ENCODE measurements around the gene CCDC136. TPM values are rescaled to one million over a fixed set of nuclear protein-coding genes. Genes with fewer than 3 reads are reported as not detected.

CCDC136 gene
- polyA plus RNA-seq, 1 of the 3 experiments (the other 2 are of a cell fraction), result 48.4 TPM

DNA sequence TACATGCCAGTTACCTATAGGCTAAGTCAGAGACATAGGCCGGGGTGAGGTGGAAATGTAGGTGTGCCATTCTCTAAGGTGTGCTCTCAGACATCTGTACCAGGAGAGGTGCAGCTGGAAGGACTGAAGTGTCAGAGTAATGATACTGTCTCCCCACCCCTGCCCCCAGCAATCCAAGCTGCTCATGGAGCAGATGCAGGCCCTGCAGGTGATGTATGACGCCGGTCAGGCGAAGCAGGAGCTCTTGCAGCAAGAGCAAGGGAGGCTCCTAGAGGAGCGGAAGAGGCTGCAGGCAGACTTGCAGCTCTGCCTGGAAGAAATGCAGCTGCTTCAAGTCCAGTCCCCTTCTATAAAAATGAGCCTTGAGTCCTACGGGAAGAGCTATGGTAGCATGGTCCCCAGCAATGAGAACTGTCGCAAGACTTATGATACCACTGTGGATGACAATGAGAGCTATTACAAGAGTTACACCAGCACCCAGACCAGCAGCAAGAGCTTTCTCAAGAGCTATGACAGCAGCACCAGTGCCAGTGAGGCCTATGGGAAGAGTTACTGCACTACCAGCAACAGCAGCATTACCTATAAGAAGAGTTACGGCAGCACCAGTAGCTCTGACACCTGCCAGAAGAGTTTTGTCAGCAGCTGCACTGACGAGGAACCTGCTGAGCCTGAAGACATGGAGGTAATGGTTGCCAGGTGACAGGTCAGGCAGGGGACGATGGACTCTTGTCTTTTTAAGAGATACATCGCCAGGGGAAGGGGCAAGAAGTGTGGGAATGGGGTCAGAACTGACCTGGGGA is 20.1 kb downstream of the CCDC136 start:
- Histone ChIP-seq H3K36me3 (replicated peaks in 1 of 2; ENCODE audit: control insufficient read depth in 1 of 2, insufficient read depth in 2 of 2, low read length in 1 of 2) (peaks cover 18 to 24% of the 10 kb centered on the region in 2 experiments), H3K27ac (ENCODE audit: low read depth in 2 of 2, low read length in 1 of 2) (no peak overlapping the region), H2AFZ (ENCODE audit: low read depth) (no peak overlapping the region), H3K4me2 (no peak overlapping the region), H3K79me2 (ENCODE audit: insufficient read depth) (no peaks in the 10 kb centered on the region), H3K9me3 (no peaks in the 10 kb centered on the region), H3K4me3 (ENCODE audit: low read depth in 2 of 2, low read length in 1 of 2) (no peak overlapping the region), H3K4me1 (ENCODE audit: control insufficient read depth in 1 of 2, insufficient read depth in 2 of 2, low read depth in 1 of 2, low read length in 1 of 2) (peaks cover 7 to 13% of the 10 kb centered on the region in 2 experiments; a peak in 2 of 4 replicates), H3F3A (replicated peaks; ENCODE audit: insufficient read depth) (no peaks in the 10 kb centered on the region), H3K27me3 (ENCODE audit: insufficient read depth) (no peaks in the 10 kb centered on the region), H4K20me1 (ENCODE audit: insufficient read depth) (no peaks in the 10 kb centered on the region), H3K9me2 (no peaks in the 10 kb centered on the region), H3K9ac (no peak overlapping the region)
- ChIA-PET CTCF (interaction anchor here (0.7 to 1.5 kb wide), 3 partner anchors 10 to 52 kb away, joined by 3 read pairs; no protein-coding TSS in a partner anchor), POLR2A (interaction anchor here (1.0 to 1.4 kb wide), 5 partner anchors 8 to 15 kb away, joined by 3 to 5 read pairs (median 3); no protein-coding TSS in a partner anchor)
- DNase-seq, result no peak
- TF ChIP-seq NRF1 (IDR thresholded peaks at IDR 0.05; ENCODE audit: low read depth, low read length) (no peak), CHD2 (IDR thresholded peaks at IDR 0.05; ENCODE audit: low read length, partially characterized antibody) (no peak), RCOR1 (IDR thresholded peaks at IDR 0.05; ENCODE audit: low read length) (no peak), YY1 (IDR thresholded peaks at IDR 0.05; ENCODE audit: low read depth) (no peak), FOSL2 (IDR thresholded peaks at IDR 0.05; ENCODE audit: borderline replicate concordance, low read depth) (no peak), SMC3 (IDR thresholded peaks at IDR 0.05; ENCODE audit: low read depth, low read length) (no peak), EZH2phosphoT487 (IDR thresholded peaks at IDR 0.05; ENCODE audit: borderline replicate concordance, low read depth) (no peak), ELF1 (IDR thresholded peaks at IDR 0.05) (no peak), FOXJ3 (CRISPR knock-in tag; IDR thresholded peaks at IDR 0.05) (no peak), JUND (IDR thresholded peaks at IDR 0.05) (no peak), SIN3A (IDR thresholded peaks at IDR 0.05; ENCODE audit: borderline replicate concordance, low read depth, low read length) (no peak), TAF1 (IDR thresholded peaks at IDR 0.05; ENCODE audit: borderline replicate concordance, low read depth, low read length) (no peak), GABPA (IDR thresholded peaks at IDR 0.05; ENCODE audit: low read depth) (no peak), TCF12 (IDR thresholded peaks at IDR 0.05) (no peak), FOXM1 (IDR thresholded peaks at IDR 0.05; ENCODE audit: low read depth) (no peak)
- TF ChIP-seq, protein P1, sequence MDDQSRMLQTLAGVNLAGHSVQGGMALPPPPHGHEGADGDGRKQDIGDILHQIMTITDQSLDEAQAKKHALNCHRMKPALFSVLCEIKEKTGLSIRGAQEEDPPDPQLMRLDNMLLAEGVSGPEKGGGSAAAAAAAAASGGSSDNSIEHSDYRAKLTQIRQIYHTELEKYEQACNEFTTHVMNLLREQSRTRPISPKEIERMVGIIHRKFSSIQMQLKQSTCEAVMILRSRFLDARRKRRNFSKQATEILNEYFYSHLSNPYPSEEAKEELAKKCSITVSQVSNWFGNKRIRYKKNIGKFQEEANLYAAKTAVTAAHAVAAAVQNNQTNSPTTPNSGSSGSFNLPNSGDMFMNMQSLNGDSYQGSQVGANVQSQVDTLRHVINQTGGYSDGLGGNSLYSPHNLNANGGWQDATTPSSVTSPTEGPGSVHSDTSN (IDR thresholded peaks at IDR 0.05), result no peak
- TF ChIP-seq, protein P2, sequence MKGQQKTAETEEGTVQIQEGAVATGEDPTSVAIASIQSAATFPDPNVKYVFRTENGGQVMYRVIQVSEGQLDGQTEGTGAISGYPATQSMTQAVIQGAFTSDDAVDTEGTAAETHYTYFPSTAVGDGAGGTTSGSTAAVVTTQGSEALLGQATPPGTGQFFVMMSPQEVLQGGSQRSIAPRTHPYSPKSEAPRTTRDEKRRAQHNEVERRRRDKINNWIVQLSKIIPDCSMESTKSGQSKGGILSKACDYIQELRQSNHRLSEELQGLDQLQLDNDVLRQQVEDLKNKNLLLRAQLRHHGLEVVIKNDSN (IDR thresholded peaks at IDR 0.05; ENCODE audit: borderline replicate concordance, low read depth), result no peak
- TF ChIP-seq, protein P3, sequence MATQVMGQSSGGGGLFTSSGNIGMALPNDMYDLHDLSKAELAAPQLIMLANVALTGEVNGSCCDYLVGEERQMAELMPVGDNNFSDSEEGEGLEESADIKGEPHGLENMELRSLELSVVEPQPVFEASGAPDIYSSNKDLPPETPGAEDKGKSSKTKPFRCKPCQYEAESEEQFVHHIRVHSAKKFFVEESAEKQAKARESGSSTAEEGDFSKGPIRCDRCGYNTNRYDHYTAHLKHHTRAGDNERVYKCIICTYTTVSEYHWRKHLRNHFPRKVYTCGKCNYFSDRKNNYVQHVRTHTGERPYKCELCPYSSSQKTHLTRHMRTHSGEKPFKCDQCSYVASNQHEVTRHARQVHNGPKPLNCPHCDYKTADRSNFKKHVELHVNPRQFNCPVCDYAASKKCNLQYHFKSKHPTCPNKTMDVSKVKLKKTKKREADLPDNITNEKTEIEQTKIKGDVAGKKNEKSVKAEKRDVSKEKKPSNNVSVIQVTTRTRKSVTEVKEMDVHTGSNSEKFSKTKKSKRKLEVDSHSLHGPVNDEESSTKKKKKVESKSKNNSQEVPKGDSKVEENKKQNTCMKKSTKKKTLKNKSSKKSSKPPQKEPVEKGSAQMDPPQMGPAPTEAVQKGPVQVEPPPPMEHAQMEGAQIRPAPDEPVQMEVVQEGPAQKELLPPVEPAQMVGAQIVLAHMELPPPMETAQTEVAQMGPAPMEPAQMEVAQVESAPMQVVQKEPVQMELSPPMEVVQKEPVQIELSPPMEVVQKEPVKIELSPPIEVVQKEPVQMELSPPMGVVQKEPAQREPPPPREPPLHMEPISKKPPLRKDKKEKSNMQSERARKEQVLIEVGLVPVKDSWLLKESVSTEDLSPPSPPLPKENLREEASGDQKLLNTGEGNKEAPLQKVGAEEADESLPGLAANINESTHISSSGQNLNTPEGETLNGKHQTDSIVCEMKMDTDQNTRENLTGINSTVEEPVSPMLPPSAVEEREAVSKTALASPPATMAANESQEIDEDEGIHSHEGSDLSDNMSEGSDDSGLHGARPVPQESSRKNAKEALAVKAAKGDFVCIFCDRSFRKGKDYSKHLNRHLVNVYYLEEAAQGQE (IDR thresholded peaks at IDR 0.05; ENCODE audit: low read depth, low read length), result no peak
- TF ChIP-seq, protein P4, sequence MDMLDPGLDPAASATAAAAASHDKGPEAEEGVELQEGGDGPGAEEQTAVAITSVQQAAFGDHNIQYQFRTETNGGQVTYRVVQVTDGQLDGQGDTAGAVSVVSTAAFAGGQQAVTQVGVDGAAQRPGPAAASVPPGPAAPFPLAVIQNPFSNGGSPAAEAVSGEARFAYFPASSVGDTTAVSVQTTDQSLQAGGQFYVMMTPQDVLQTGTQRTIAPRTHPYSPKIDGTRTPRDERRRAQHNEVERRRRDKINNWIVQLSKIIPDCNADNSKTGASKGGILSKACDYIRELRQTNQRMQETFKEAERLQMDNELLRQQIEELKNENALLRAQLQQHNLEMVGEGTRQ (IDR thresholded peaks at IDR 0.05; ENCODE audit: borderline replicate concordance, low read depth, low read length), result no peak
- TF ChIP-seq, protein P5, sequence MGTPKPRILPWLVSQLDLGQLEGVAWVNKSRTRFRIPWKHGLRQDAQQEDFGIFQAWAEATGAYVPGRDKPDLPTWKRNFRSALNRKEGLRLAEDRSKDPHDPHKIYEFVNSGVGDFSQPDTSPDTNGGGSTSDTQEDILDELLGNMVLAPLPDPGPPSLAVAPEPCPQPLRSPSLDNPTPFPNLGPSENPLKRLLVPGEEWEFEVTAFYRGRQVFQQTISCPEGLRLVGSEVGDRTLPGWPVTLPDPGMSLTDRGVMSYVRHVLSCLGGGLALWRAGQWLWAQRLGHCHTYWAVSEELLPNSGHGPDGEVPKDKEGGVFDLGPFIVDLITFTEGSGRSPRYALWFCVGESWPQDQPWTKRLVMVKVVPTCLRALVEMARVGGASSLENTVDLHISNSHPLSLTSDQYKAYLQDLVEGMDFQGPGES (IDR thresholded peaks at IDR 0.05; ENCODE audit: low read depth, low read length), result no peak
- WGBS (ENCODE audit: low lambda C conversion rate), result 90% methylated on average over 10 of the region's 11 CpGs
